NCI-H2196 (cell line): ENCODE data around the gene PIK3C2G.

ENCODE experiments used
- DNase-seq: peaks from one replicate; lab custom pipeline; 2025; ENCODE audit not compliant: unreplicated experiment; lab: John Stamatoyannopoulos, UW

The PIK3C2G gene

DNA sequence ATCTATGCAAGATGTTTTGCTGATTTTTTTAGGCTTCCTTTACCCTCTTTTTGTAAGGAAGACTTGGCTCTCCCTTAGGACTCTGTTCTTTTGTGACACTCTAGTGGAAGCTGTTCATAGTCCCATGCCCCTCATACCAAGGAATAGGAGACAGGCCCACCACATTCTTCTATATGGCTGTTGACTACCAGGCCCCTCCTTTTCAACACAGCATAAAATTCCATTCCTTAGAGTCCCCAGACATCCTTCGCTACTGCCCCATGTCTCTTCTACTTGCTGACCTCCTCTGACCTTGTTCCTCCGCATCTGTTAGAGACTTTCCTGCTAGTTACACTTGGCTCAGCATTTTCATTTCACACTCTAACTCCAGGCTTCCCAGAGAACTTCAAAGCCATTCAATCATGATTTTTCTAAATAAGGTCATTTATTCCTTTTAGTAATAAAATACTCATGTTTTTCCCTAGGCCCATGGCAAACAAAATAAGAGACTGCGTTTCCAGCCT, 9.7 kb downstream of the PIK3C2G start:
- no peak for DNase-seq

DNA sequence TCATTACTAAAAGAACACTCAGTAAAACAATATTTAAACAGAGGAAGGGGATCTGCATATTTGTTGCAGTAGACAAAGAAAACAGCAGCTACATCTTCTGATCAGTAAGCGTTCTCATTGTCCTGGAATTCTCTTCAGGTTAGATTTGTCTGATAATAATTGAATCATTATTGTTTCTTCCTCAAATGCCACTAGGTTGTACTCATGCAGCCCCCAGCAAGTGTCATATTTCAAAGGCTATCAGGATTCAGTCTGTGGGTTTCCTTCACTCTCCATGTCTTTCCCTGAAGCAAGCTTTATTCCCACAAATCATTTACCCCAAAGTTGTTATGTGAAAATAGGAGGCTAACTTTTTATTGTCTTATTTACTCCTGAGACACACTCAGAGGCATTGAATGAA, 14.7 kb downstream of the PIK3C2G start:
- DNase-seq = no peak

DNA sequence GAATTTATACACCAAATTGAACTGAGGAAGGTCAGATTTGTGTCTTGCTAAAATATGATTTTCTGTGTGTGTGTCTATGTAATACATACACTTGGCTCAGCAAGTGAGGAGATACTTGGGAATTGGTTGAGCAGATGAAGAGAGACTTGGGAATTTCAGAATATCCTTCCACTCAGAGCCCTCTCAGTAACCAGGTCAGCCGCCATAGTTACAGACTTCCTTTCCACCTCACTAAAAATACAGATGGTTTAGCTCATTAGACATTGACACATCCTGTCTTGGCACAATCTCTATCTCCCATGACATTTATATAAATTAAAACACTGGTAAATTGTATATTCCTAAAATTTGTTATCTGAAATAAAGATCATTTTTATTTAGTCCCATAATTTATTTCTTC, 15.9 kb downstream of the PIK3C2G start:
- no peak for DNase-seq

DNA sequence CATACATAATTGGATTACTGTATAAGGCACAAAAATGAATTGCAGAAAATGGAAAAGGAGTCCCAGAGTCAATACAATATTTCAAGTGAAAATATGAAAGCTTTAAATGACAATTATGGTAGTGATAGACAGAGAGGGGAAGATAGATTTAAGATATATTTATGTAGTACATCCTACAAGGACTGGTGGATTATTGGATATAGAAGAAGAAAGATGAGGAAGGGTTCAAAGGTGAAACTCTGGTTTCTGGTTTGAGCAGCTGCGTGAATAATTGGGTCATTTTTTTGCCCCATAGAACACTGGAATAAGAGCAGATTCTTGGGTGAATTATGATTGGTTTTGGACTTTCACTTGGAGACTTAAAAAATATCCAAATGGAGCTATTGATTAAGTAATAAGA, 19.4 kb downstream of the PIK3C2G start:
- DNase-seq = no peak

DNA sequence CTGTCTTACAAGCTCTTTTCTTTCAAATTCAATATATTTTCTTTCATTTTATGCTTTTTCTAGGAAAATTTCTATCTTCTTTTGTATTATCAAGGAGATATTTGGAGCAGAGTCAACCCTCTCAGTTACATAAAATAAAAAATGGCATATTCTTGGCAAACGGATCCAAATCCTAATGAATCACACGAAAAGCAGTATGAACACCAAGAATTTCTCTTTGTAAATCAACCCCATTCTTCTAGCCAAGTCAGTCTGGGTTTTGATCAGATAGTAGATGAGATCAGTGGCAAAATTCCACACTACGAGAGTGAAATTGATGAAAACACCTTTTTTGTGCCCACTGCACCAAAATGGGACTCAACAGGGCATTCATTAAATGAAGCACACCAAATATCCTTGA, 20.6 kb downstream of the PIK3C2G start:
- DNase-seq = no peak

DNA sequence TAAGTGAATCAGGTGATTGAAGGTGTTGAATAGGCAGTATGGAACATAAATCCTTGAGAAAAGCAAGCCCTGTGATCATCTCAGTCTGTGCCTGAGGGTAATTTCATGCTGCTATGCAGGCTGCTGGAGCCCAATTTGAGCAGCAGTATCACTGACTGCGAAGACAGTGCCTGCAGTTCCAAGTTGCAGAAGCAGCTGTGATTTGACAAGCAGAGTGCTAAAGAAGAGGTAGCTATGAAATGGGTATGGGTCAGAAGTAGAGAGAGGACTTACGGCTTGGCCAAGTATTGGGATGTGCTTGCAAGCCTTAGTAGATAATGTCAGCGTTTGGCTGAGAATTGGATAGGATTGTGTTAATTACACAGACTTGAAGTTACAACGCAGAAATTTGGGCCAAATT, 22.5 kb downstream of the PIK3C2G start:
- no peak for DNase-seq

DNA sequence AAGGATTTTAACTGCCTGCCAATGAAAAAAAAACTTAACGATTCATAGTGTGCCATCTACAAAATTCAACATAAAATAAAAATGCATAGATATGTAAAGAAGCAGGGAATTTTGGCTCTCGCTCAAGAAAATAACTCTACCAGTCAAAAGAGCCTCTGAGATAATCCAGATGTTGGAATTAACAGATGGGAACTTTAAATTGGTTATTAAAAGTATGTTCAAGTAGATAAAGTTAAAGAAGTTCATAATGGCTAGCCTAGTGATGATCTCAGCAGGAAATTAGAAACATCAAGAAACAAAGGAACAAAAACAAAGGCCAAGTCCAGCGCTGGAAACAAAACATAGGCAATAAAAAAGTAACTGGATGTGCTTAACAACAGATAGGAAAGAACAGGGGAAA, 23.1 kb downstream of the PIK3C2G start:
- no peak for DNase-seq

DNA sequence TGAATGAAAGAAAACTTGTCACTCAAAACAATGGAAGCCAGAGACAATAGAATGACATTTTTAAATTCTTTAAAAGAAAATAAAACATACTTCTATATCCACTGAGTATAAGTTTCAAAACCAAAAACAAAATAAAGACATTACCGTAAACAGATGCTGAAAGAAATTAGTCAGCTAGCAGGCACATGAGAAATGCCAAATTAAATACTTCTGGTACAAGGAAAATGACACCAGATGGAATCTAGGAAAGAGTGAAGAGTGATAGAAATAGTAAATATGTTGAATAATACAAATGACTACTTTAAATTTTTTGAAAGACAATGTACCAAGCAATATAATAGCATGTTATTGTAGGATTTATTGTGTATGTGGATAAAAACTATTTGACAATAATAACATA, 23.8 kb downstream of the PIK3C2G start:
- DNase-seq = no peak

DNA sequence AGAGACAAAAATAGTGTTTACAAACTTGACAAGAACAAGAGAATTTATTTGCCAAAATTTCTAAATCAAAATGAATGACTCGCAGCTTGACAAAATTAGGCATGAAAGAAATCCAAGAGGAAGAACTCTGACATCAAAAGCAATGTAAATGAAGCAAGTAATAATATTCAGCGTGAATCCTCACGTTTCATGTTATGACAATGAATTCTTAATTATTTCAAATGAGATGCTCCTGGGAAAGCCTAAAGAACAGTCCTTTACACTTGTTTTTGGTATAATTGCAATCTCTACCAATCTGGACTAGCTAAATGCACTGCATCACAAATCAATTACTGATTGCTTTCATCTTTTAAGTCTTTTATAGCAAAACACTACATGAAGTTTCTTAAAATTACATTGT, 29.1 kb downstream of the PIK3C2G start:
- no peak for DNase-seq

DNA sequence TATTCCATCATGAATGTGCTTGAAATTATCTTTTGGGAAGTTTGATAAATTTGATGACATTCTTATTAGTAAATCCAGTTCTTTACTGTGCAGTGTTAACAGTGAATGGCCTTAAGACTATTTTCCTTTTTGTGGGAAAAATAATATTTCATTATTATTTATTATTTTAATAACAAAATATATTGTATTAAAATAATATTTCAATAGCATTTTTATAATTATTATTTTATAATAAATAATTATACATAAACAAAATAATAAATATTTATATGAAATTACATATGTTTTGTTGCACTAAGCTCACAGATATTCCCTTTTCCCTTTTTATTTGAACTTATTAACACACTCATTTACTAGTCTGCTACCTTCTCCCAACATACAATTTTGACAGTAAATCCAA, 33.6 kb downstream of the PIK3C2G start:
- no peak for DNase-seq

DNA sequence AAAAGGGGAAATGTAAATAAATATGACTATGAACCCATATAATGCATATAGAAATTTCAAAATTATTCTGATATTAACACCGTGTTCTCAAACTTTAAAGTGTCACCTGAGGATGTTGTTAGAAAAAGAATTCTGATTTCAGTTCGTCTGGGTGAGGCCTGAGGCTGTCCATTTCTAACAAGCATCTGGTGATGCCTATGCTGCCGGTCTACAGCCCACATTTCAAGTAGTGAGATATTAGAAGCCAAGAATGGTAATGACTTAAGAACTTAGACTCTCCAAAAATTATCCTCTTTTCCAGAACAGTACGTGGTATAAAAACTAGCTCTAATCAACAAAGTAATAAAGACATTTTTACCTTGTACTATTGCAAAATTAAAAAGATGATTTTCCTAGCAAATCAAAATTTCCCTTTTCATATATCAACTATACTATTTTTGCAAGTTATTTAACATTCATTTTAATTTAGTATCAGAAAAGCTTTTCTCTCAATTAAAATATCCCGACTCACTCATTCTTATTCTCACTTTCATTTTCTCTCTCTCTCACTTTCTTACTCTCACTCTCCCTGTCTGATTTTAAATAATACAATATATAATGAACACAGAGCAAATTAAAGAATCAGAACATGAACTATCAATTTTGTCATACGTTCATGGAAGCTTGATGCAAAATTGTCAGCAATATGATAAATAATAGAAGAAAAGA, 35.0 kb downstream of the PIK3C2G start:
- no peak for DNase-seq

DNA sequence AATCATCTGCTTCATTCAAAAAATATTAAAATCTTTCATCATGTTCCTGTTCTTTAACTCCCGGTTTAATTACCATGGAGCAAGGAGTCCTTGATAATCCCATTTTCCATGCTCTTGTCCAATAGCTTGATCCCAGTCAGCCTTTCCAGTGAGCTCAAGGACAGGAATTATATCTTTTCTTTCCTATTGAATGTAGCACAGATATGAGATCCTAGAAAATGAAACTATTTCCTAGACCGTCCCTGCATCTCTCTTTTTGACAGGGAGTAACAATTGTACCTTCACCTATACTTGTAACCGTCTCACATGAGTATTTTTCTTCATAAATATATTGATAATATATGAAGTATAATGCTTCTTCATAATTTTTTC, 35.6 kb downstream of the PIK3C2G start:
- DNase-seq = no peak

DNA sequence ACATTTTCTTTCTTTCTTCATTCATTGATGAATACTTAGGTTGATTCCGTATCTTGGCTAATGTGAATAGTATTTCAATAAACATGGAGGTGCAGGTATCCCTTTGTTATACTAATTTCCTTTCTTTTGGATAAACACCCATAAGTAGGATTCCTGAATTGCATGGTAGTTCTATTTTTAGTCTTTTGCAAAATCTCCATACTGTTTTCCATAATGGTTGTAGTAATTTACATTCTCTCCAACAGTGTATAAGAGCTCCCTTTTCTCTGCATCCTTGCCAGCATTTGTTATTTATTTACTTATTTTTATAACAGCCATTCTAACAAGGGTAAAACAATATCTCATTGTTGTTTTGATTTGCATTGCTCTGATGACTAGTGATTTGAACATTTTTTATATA, 36.6 kb downstream of the PIK3C2G start:
- DNase-seq = no peak

DNA sequence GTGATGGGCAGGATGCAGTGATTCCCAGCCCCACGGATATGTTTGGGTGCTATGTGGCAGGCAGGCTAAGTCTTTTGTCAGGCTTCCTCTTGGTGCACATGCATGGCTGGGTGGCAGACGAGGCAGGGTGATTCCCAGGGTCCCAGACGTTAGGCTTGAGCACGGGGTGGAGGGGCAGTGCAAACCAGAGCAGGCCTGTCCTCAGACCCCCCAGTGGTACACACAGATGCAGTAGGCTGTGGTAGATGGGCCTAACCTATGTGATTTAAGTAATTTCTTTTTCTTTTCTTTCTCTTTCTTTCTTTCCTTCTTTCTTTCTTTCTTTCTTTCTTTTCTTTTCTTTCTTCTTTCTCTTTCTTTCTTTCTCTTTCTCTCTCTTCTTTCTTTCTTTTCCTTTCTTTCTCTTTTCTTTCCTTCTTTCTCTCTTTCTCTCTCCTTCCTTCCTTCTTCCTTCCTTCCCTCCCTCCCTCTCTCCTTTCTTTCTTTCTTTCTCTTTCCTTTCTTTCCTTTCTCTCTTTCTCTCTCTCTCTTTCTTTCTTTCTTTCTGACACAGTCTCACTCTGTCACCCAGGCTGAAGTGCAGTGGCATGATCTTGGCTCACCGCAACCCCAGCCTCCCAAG, 41.6 kb downstream of the PIK3C2G start:
- DNase-seq = no peak

DNA sequence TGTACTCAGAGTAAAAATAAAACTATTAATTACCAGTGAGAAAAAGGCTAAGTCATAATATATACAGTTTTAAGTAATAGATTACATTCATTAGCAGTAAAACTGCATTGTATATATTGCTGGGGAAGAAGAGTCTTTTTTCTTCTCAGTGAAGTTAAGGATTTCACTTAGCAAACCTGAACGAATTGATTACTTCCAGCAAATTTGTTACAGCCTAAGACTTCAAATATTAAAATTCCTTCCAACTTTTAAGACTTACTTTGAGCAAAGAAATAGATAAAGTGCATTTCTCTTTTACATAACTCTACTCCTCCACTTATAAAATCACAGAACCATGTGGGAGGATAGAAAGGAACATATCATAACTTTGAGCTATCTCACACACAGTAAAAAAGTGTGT, 43.3 kb downstream of the PIK3C2G start:
- DNase-seq = no peak

DNA sequence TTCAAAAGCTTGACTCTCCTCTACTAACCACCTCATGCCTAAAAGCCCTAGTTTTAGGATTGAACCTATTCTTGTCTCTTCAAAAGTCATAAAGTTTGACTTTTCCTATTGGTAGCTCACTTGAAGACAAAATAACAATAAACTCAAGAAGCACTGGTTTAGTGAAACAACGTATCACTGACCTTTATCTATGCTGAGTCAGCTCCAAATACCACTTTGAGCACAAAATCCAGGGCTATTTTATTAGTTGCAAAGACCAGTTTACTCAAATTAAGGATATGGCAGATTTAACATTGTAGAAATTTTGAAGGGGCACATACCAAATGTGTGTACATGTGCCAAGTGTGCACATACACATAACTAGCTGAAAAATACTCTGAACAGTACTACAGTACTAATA, 45.0 kb downstream of the PIK3C2G start:
- DNase-seq = no peak

DNA sequence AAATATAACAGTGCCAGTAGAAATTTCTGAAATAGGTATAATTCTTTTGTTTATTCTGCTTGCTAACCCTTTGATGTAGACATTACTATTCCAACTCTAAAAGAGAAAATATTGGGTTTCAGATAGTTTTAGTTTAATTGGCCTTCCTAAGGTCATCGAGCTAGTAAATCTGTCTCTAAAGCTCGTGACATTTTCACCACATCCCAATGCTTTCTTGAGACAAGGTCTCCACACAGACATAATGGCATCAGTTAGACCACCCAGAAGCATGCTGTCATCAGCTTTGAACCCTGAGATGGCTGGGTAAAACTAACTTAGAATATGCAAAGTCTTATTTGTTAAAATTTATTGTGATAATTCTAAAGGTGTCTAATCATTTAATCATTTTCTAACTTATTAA, 52.0 kb downstream of the PIK3C2G start:
- no peak for DNase-seq

DNA sequence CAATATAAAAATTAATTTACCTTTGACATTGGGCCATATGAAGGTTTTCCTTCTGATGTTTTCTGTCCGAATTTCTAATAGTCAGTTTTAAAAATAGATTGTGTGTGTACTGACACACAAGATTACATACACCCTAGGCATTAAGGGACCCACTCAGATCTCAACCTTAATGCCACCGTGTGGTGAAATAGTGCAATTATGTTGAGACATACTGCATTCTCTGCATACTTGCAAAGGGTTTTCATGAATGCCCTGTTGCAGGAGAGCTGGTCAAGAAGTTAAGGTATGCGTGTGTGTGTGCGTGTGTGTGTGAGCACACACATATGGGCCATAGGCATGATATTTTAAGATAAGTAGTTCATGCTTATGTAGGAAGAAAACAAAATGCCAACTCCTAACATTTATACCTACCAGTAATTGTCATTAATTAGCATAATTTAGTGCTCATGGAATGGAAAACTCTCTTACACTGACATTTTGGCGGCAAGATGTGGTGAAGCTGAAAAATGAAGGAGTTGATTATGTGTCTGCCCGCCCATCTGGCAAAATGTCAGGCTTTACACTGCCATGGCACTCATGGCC, 58.8 kb downstream of the PIK3C2G start:
- DNase-seq = no peak

DNA sequence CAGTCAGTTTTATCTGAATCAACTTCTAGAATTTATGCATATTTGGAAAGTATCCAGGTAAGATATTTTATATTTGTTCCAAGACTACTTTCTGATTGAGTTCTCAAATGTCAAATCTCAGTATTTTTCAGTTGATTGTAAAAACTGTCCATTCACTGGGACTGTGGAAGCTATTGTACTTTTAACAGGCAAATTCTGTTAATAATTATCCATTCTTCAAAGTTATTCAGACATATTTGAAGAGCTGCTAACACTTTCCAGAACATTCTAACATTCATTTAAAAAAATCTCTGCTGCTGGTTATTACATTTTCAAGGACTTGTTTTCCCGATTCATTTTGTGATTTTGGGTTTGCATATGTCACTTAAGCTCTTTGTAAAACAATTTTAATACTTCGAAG, 59.7 kb downstream of the PIK3C2G start:
- no peak for DNase-seq

DNA sequence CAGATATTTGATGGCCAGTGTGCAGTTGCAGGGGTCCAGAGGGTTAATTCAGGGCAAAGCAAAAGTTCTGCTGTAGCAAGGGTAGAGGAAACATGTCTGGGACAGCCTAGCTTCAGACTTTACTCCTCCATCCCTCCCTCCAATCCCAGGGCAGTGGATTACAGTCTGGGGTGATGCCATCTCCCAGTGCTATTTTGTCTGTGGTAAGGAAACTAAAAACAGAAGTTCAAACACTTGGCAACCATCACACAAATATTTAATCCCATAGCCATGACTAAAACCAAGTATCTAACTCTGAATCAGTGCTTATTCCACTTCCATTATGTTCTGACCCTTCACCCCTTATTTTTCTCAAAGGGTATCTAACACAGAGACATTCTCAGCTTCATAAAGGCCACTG, 61.8 kb downstream of the PIK3C2G start:
- DNase-seq = no peak

DNA sequence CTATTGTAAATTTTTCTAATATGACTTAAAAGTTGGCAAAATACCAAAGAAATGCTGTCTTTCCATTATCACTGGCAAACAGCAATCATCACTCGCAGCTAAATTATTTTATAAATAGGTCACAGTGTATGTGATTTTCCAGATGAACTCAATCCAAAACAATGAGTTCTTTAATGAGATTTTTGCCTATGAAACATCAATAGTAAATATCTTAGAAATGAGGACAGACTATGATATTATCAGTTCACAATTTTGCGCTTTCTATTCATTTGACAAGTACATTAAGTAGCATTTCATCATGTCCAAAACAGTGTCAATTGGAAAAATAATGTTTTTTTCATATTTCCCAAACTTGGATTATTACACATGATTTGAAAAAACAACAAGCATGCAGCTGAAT, 65.7 kb downstream of the PIK3C2G start:
- DNase-seq = no peak

DNA sequence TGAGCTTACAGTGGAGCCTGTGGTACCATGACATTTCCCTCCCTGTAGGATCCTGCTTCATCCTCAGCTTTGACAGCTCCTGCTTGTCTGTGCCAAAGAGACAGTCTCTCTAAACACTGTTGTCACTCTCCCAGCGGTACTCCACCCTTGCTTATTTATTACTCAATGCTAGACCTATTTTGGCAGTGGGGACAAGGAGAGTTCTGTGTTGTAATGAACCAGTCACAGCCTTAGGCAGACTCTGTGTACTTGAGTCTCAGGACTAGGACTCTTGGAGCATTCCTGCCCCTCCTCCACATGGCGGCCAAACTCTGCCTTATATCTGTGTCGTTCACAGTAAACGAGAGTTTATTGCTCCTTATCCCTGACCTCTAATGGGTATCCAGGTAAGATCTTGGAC, 70.9 kb downstream of the PIK3C2G start:
- DNase-seq = no peak

DNA sequence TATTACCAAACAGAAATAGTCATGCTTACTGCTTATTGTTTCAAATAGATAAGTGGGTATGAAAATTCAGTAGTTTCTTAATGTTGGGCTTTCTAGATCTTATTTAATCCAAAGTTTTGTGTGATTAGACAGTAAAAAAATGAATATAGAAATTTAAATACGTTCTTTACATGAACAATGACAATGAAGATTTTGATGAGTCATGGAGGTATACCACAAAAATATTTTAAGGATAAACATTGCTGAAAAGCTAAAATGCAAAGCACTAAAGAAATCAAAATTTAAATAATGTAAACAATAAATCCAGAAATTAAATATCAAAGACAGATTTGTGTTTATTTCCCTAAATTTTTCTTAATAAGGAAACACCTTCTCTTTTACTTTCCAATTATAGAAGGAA, 78.3 kb downstream of the PIK3C2G start:
- no peak for DNase-seq
